Astrocyte of the cerebellum (primary cell): ENCODE measurements around the gene LIPC.

Experiments
- DNase-seq: peaks from one replicate; pipeline ENCODE4 v3.0.0-alpha.2; 2011; ENCODE audit warnings: low read depth
- H3K4me3 ChIP-seq: 2 replicates; pipeline ENCODE4 v1.5.1; 2011; ENCODE audit warnings: mild to moderate bottlenecking, low read depth, low read length, moderate library complexity
- in situ Hi-C: cut with HindIII; loops from 2 replicates; pipeline ENCODE4 v1.10.0; 2017; ENCODE audit warnings: low sequenced_read_pairs
- TF ChIP-seq, protein P1 (sequence below): IDR thresholded peaks from 2 replicates; pipeline ENCODE4 v1.5.1; 2012; ENCODE audit warnings: low read length, low read depth, moderate library complexity, mild to moderate bottlenecking; ENCODE audit errors: missing control alignments

Gene LIPC

GRCh38 chr15:58409861-58410260, 21.9 kb upstream of the LIPC start:
- TF ChIP-seq, protein P1, sequence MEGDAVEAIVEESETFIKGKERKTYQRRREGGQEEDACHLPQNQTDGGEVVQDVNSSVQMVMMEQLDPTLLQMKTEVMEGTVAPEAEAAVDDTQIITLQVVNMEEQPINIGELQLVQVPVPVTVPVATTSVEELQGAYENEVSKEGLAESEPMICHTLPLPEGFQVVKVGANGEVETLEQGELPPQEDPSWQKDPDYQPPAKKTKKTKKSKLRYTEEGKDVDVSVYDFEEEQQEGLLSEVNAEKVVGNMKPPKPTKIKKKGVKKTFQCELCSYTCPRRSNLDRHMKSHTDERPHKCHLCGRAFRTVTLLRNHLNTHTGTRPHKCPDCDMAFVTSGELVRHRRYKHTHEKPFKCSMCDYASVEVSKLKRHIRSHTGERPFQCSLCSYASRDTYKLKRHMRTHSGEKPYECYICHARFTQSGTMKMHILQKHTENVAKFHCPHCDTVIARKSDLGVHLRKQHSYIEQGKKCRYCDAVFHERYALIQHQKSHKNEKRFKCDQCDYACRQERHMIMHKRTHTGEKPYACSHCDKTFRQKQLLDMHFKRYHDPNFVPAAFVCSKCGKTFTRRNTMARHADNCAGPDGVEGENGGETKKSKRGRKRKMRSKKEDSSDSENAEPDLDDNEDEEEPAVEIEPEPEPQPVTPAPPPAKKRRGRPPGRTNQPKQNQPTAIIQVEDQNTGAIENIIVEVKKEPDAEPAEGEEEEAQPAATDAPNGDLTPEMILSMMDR, result no peak
- no peak overlapping the region for H3K4me3 ChIP-seq
- in situ Hi-C loops, result no loop called here
- DNase-seq, result no peak

DNA sequence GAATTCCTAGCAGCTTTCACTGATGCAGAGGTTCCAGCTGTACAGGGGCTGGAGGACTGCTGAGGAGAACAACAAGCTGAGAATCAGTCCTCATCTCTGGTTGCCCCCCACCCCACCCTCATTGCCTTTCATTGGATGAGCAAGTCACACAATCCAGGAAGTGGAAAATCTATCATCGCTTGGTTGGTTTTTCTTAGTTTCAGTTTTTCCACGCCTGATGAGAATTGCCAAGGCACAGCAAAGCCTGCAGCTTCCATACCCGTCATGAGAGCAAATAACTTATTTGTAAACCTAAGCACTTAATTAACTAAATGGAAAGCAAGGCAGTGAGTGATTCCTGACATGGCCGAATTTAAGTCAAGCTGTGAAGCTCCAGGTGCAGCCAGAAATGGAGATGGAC, 21.4 kb upstream of the LIPC start:
- TF ChIP-seq, protein P1, result no peak
- no peak for DNase-seq
- in situ Hi-C loops, result no loop called here
- no peak overlapping the region for H3K4me3 ChIP-seq

DNA sequence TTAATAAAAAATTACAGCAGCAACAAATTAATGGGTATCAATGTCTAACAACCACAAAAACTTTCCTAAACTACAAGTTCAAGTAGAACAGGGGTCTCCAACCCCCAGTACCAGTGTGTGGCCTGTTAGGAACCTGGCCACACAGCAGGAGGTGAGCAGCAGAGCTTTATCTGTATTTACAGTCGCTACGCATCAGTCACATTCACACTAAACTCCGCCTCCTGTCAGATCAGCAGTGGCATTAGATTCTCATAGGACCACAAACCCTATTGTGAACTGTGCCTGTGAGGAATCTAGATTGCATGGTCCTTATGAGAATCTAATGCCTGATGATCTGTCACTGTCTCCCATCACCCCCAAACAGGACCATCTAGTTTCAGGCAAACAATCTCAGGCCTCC, 18.5 kb upstream of the LIPC start:
- in situ Hi-C loops, result no loop called here
- TF ChIP-seq, protein P1, result no peak
- no peak for DNase-seq
- no peak overlapping the region for H3K4me3 ChIP-seq

DNA sequence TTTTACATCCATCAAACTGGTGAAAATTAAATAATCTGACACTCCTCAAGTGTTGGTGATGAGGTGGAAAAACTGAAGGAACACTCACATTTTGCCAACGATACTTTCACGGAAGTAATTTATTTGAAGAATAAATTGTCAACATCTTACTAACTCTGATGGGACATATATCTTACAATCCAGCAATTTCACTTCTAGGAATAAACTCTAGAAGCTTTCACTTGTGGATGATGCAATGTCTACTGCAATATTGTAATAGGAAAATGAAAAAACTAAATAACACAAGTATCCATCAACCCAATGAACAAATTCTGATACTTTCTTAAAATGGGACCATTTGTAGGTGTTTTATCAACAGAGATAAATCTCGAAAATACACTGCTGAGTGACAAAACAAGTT, 16.2 kb upstream of the LIPC start:
- no peak for DNase-seq
- H3K4me3 ChIP-seq, result no peak overlapping the region
- in situ Hi-C loops, result no loop called here
- TF ChIP-seq, protein P1, result no peak

- in situ Hi-C loops, result no loop called here
- DNase-seq, result no peak
- TF ChIP-seq, protein P1, result no peak
- H3K4me3 ChIP-seq, result no peak overlapping the region
Measured at GRCh38 chr15:58416963-58417362, 14.8 kb upstream of the LIPC start.

GRCh38 chr15:58418135-58418534, 13.7 kb upstream of the LIPC start:
- no peak for DNase-seq
- no peak overlapping the region for H3K4me3 ChIP-seq
- TF ChIP-seq, protein P1, result no peak
- in situ Hi-C loops, result no loop called here
